PC-3 (cell line): Measurements from ENCODE around the gene IP6K3. TPM values are rescaled to one million over a fixed set of nuclear protein-coding genes. Genes with fewer than 3 reads are reported as not detected.

Experiments used
- ATAC-seq: fragments of 200-7000 bp; cut with Tn5 transposase; 2 replicates; pipeline ENCODE4 v1.9.1; 2020; ENCODE audit warnings: mild to moderate bottlenecking, moderate library complexity
- BruUV-seq: library from RNA; stranded (reverse); fragments of 400-500 nt; replicated peaks from 2 replicates; lab custom pipeline; 2021; lab: Mats Ljungman, UMichigan
- CTCF ChIA-PET: fragments of 300-600 bp; sonication (Branson Sonifier 250); formaldehyde crosslinking; loops from one replicate; lab custom pipeline; 2022; ENCODE audit warnings: antibody characterized with exemption; lab: Charles Lee
- POLR2A ChIA-PET: fragments of 300-600 bp; sonication (Branson Sonifier 250); formaldehyde crosslinking; loops from one replicate; lab custom pipeline; 2022; ENCODE audit warnings: antibody characterized with exemption; ENCODE audit not compliant: unreplicated experiment; lab: Charles Lee
- DNase-seq: peaks from one replicate; pipeline ENCODE4 v3.0.0-alpha.2; 2015
- H2AFZ ChIP-seq: fragments of 300-600 bp; sonication (generic); 2 replicates; pipeline ENCODE4 v1.6.0; 2016; ENCODE audit warnings: antibody characterized with exemption, low read length
- H3F3A ChIP-seq: fragments of 300-600 bp; sonication (generic); one replicate; pipeline ENCODE4 v1.6.0; 2017; ENCODE audit warnings: antibody characterized with exemption, low read length, control low read depth, mild to moderate bottlenecking; ENCODE audit not compliant: unreplicated experiment
- H3K27ac ChIP-seq: fragments of 300-600 bp; sonication (generic); 2 replicates; pipeline ENCODE4 v1.5.1; 2016; ENCODE audit warnings: mild to moderate bottlenecking, low read length
- H3K27me3 ChIP-seq: fragments of 300-600 bp; sonication (generic); 2 replicates; pipeline ENCODE4 v1.6.1; 2016; ENCODE audit warnings: low read length, mixed read lengths
- H3K36me3 ChIP-seq: fragments of 300-600 bp; sonication (generic); 2 replicates; pipeline ENCODE4 v1.6.1; 2016; ENCODE audit warnings: low read depth, mixed run types, low read length, mixed read lengths
- H3K4me1 ChIP-seq: fragments of 300-600 bp; sonication (generic); 2 replicates; pipeline ENCODE4 v1.5.1; 2016; ENCODE audit warnings: low read length; ENCODE audit not compliant: insufficient read depth
- H3K4me2 ChIP-seq: fragments of 300-600 bp; sonication (generic); 2 replicates; pipeline ENCODE4 v1.6.0; 2016; ENCODE audit warnings: low read length
- H3K4me3 ChIP-seq: fragments of 300-600 bp; sonication (generic); 2 replicates; pipeline ENCODE4 v1.5.1; 2016; ENCODE audit warnings: mild to moderate bottlenecking, low read length, mixed read lengths
- H3K79me2 ChIP-seq: fragments of 300-600 bp; sonication (generic); 2 replicates; pipeline ENCODE4 v1.6.1; 2017; ENCODE audit warnings: low read length, mixed read lengths
- H3K9ac ChIP-seq: fragments of 300-600 bp; sonication (generic); 2 replicates; pipeline ENCODE4 v1.6.0; 2016; ENCODE audit warnings: mild to moderate bottlenecking, low read length
- H3K9me2 ChIP-seq: fragments of 300-600 bp; sonication (generic); replicated peaks from 2 replicates; pipeline ENCODE4 v1.6.1; 2016; ENCODE audit warnings: mixed run types, low read length, mixed read lengths
- H3K9me3 ChIP-seq: fragments of 300-600 bp; sonication (generic); 2 replicates; pipeline ENCODE4 v1.6.1; 2016; ENCODE audit warnings: low read length, mixed read lengths
- H4K20me1 ChIP-seq: fragments of 300-600 bp; sonication (generic); 2 replicates; pipeline ENCODE4 v1.6.1; 2016; ENCODE audit warnings: low read length, mixed read lengths
- EZH2 ChIP-seq: fragments of 300-600 bp; sonication (generic); IDR thresholded peaks from one replicate; pipeline ENCODE4 v1.6.1; 2017; ENCODE audit warnings: antibody characterized with exemption, mild to moderate bottlenecking, low read length; ENCODE audit not compliant: unreplicated experiment
- EZH2phosphoT487 ChIP-seq: fragments of 300-600 bp; sonication (generic); IDR thresholded peaks from 2 replicates; pipeline ENCODE4 v1.6.1; 2018; ENCODE audit warnings: mild to moderate bottlenecking, antibody characterized with exemption, low read length, borderline replicate concordance
- intact Hi-C: fragments of 100-400 bp; cut with micrococcal nuclease; formaldehyde crosslinking; loops from 2 replicates; pipeline ENCODE4 v1.9.0; 2023
- total RNA-seq: library from RNA; depleted of rRNA; stranded (reverse); fragments of >200 nt; gene quantifications from 2 replicates; pipeline ENCODE4 v1.2.3, GENCODE V29; 2014
- TF ChIP-seq, protein P1 (sequence below): fragments of 300-600 bp; sonication (generic); conservative IDR thresholded peaks from 2 replicates; pipeline ENCODE4 v1.5.1; 2017; ENCODE audit warnings: antibody characterized with exemption, low read depth, mild to moderate bottlenecking, low read length

The IP6K3 gene
- total RNA-seq, 1 experiment from 2014 or later = not detected

- Histone ChIP-seq H2AFZ (no peak overlapping the region), H3K4me2 (peak overlapping the region; percentile 93)
These were observed 37.0 kb downstream of the IP6K3 start for GRCh38 chr6:33709605-33710295.

GRCh38 chr6:33708516-33709204, 38.0 kb downstream of the IP6K3 start:
- CTCF ChIA-PET = no interaction called here
- POLR2A ChIA-PET = no interaction called here
- Histone ChIP-seq H3K27ac (no peak overlapping the region), H3K79me2 (peaks cover 39% of the 10 kb centered on the region), H2AFZ (no peak overlapping the region), H3K9me2 (no peaks in the 10 kb centered on the region), H3K9me3 (no peaks in the 10 kb centered on the region), H3K27me3 (no peaks in the 10 kb centered on the region), H3K4me2 (no peak overlapping the region), H3F3A (no peaks in the 10 kb centered on the region), H4K20me1 (no peaks in the 10 kb centered on the region), H3K4me3 (no peak overlapping the region), H3K36me3 (peaks cover 22% of the 10 kb centered on the region; the same call in 1 of the 2 replicates), H3K4me1 (peaks cover 23% of the 10 kb centered on the region), H3K9ac (no peak overlapping the region)
- no peak for DNase-seq
- no peak for ATAC-seq
- no peak for TF ChIP-seq EZH2
- no peak for TF ChIP-seq EZH2phosphoT487
- TF ChIP-seq, protein P1, sequence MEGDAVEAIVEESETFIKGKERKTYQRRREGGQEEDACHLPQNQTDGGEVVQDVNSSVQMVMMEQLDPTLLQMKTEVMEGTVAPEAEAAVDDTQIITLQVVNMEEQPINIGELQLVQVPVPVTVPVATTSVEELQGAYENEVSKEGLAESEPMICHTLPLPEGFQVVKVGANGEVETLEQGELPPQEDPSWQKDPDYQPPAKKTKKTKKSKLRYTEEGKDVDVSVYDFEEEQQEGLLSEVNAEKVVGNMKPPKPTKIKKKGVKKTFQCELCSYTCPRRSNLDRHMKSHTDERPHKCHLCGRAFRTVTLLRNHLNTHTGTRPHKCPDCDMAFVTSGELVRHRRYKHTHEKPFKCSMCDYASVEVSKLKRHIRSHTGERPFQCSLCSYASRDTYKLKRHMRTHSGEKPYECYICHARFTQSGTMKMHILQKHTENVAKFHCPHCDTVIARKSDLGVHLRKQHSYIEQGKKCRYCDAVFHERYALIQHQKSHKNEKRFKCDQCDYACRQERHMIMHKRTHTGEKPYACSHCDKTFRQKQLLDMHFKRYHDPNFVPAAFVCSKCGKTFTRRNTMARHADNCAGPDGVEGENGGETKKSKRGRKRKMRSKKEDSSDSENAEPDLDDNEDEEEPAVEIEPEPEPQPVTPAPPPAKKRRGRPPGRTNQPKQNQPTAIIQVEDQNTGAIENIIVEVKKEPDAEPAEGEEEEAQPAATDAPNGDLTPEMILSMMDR = no peak
- intact Hi-C loops = no loop called here
- BruUV-seq = no TSS peak

More at GRCh38 chr6:33709605-33710295, 37.0 kb downstream of the IP6K3 start:
- H3K4me3 ChIP-seq = peak overlapping the region; percentile 86; the same call in 1 of the 2 replicates
- intact Hi-C loops = no loop called here
- peaks cover 39% of the 10 kb centered on the region for H3K79me2 ChIP-seq
- BruUV-seq = no TSS peak
- H3K9me3 ChIP-seq = no peaks in the 10 kb centered on the region
- DNase-seq (no peak), ATAC-seq (no peak)
- H3K9ac ChIP-seq = no peak overlapping the region
- H3K9me2 ChIP-seq = no peaks in the 10 kb centered on the region
- TF ChIP-seq EZH2 = no peak
- TF ChIP-seq EZH2phosphoT487 = no peak
- TF ChIP-seq, protein P1 = no peak
- H3K4me1 ChIP-seq = peaks cover 23% of the 10 kb centered on the region
- H3F3A ChIP-seq = no peaks in the 10 kb centered on the region
- peaks cover 22% of the 10 kb centered on the region; the same call in 1 of the 2 replicates for H3K36me3 ChIP-seq
- ChIA-PET POLR2A (no interaction called here), CTCF (no interaction called here)
- no peaks in the 10 kb centered on the region for H3K27me3 ChIP-seq
- no peaks in the 10 kb centered on the region for H4K20me1 ChIP-seq
- no peak overlapping the region for H3K27ac ChIP-seq

DNA sequence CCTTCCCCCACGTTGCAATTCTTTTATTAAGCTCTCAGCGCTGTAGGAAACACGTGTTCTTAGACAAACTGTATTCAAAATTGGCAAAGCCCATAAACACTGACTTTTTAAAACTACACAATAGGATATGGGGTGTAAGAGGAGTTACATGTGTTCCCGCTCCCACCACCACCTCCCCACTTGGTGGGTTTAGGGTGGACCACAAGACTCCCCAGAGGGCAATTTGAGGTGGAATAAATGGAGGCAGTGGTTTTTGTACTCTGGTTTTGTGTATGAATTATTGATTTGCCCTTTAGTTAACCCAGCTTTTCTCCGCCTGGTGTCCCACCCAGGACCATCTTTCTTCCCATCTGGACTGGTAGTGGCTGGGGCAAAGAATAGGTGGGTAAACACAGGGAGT, 38.9 kb downstream of the IP6K3 start:
- peaks cover 39% of the 10 kb centered on the region for H3K79me2 ChIP-seq
- H2AFZ ChIP-seq = no peak overlapping the region
- H3F3A ChIP-seq = peaks cover 2% of the 10 kb centered on the region
- no peak overlapping the region for H3K27ac ChIP-seq
- POLR2A ChIA-PET = no interaction called here
- ATAC-seq (no peak), DNase-seq (no peak)
- no peaks in the 10 kb centered on the region for H3K9me2 ChIP-seq
- TF ChIP-seq EZH2phosphoT487 (no peak), EZH2 (no peak)
- TF ChIP-seq, protein P1 = no peak
- H4K20me1 ChIP-seq = no peaks in the 10 kb centered on the region
- no peak overlapping the region for H3K9ac ChIP-seq
- H3K27me3 ChIP-seq = no peaks in the 10 kb centered on the region
- intact Hi-C loops = no loop called here
- H3K4me1 ChIP-seq = peaks cover 23% of the 10 kb centered on the region
- H3K36me3 ChIP-seq = peaks cover 22% of the 10 kb centered on the region; the same call in 1 of the 2 replicates
- no TSS peak for BruUV-seq
- H3K4me2 ChIP-seq = no peak overlapping the region
- H3K4me3 ChIP-seq = no peak overlapping the region
- CTCF ChIA-PET = no interaction called here
- no peaks in the 10 kb centered on the region for H3K9me3 ChIP-seq
